Activated CD4-positive, alpha-beta T cell treated with anti-CD3 and anti-CD28 coated beads, Interleukin-2, amount 10 ng/mL, durations not matched to agents 7 days and 5 days (primary cell): ENCODE data around the gene TBC1D21. TPM values are rescaled to one million over a fixed set of nuclear protein-coding genes. Genes with fewer than 3 reads are reported as not detected.

Source experiments
- CTCF ChIA-PET: fragments of 350-600 bp; sonication (Branson Sonifier 250); formaldehyde crosslinking; loops from one replicate; lab custom pipeline; 2021; ENCODE audit warnings: antibody characterized with exemption; lab: Charles Lee
- POLR2A ChIA-PET: fragments of 350-600 bp; sonication (Branson Sonifier 250); formaldehyde crosslinking; loops from one replicate; lab custom pipeline; 2021; ENCODE audit warnings: antibody characterized with exemption; lab: Charles Lee
- DNase-seq: peaks from one replicate; pipeline ENCODE4 v3.0.0-alpha.2; 2020
- H3K27ac Mint-ChIP-seq: one replicate; pipeline ENCODE4 v1.8.0; 2021; ENCODE audit warnings: mild to moderate bottlenecking, moderate library complexity, mixed read lengths
- H3K27me3 Mint-ChIP-seq: one replicate; pipeline ENCODE4 v1.8.0; 2021; ENCODE audit warnings: mixed read lengths
- H3K36me3 Mint-ChIP-seq: one replicate; pipeline ENCODE4 v1.8.0; 2021; ENCODE audit warnings: low read depth, mixed read lengths
- H3K4me1 Mint-ChIP-seq: one replicate; pipeline ENCODE4 v1.8.0; 2021; ENCODE audit warnings: mixed read lengths
- H3K4me3 Mint-ChIP-seq: one replicate; pipeline ENCODE4 v1.8.0; 2021; ENCODE audit warnings: mild to moderate bottlenecking, moderate library complexity, mixed read lengths
- H3K9me3 Mint-ChIP-seq: one replicate; pipeline ENCODE4 v1.8.0; 2021; ENCODE audit warnings: mixed read lengths
- total RNA-seq, 2 experiments: library from RNA; stranded (reverse); gene quantifications; one replicate each; pipeline ENCODE4 v1.2.3, GENCODE V29; 2021

Gene TBC1D21
- total RNA-seq, 2 experiments from 2014 or later: not detected

- Mint-ChIP-seq H3K9me3 (no peaks in the 10 kb centered on the region), H3K4me3 (no peak overlapping the region), H3K27me3 (peaks cover 3% of the 10 kb centered on the region), H3K27ac (no peak overlapping the region), H3K4me1 (no peaks in the 10 kb centered on the region), H3K36me3 (no peaks in the 10 kb centered on the region)
- CTCF ChIA-PET: no interaction called here
- DNase-seq: no peak
- POLR2A ChIA-PET: no interaction called here
Measured at GRCh38 chr15:73845907-73846306, 27.5 kb upstream of the TBC1D21 start.

- H3K4me1 Mint-ChIP-seq: no peaks in the 10 kb centered on the region
- no peaks in the 10 kb centered on the region for H3K36me3 Mint-ChIP-seq
- POLR2A ChIA-PET: no interaction called here
- H3K27ac Mint-ChIP-seq: no peak overlapping the region
- no peak overlapping the region for H3K4me3 Mint-ChIP-seq
- CTCF ChIA-PET: no interaction called here
- no peaks in the 10 kb centered on the region for H3K9me3 Mint-ChIP-seq
- no peak for DNase-seq
- H3K27me3 Mint-ChIP-seq: no peaks in the 10 kb centered on the region
Measured at GRCh38 chr15:73849641-73850040, 23.7 kb upstream of the TBC1D21 start.

- Mint-ChIP-seq H3K4me3 (no peak overlapping the region), H3K4me1 (no peaks in the 10 kb centered on the region), H3K9me3 (no peaks in the 10 kb centered on the region), H3K27me3 (no peaks in the 10 kb centered on the region), H3K36me3 (no peaks in the 10 kb centered on the region), H3K27ac (no peak overlapping the region)
- CTCF ChIA-PET: no interaction called here
- POLR2A ChIA-PET: no interaction called here
- no peak for DNase-seq
Measured at GRCh38 chr15:73850228-73850627, 23.1 kb upstream of the TBC1D21 start.

- DNase-seq: peak; percentile 73
- no peaks in the 10 kb centered on the region for H3K36me3 Mint-ChIP-seq
- H3K4me1 Mint-ChIP-seq: no peaks in the 10 kb centered on the region
- no peaks in the 10 kb centered on the region for H3K27me3 Mint-ChIP-seq
- CTCF ChIA-PET: interaction anchor here (0.8 to 1.0 kb wide), 2 partner anchors 10 to 303 kb away, joined by 3 to 4 read pairs; no protein-coding TSS in a partner anchor
- H3K9me3 Mint-ChIP-seq: no peaks in the 10 kb centered on the region
- no peak overlapping the region for H3K4me3 Mint-ChIP-seq
- no peak overlapping the region for H3K27ac Mint-ChIP-seq
- POLR2A ChIA-PET: no interaction called here
Measured at GRCh38 chr15:73851689-73852088, 21.7 kb upstream of the TBC1D21 start.

- Mint-ChIP-seq H3K36me3 (no peaks in the 10 kb centered on the region), H3K27me3 (peaks cover 5% of the 10 kb centered on the region), H3K27ac (no peak overlapping the region), H3K4me1 (no peaks in the 10 kb centered on the region), H3K4me3 (no peak overlapping the region), H3K9me3 (no peaks in the 10 kb centered on the region)
- POLR2A ChIA-PET: no interaction called here
- CTCF ChIA-PET: interaction anchor here (0.8 kb wide), 1 partner anchor 303 kb away, joined by 3 read pairs; no protein-coding TSS in a partner anchor
- DNase-seq: no peak
Measured at GRCh38 chr15:73852507-73852906, 20.9 kb upstream of the TBC1D21 start.

GRCh38 chr15:73854265-73854664 lies 19.1 kb upstream of the TBC1D21 start:
- ChIA-PET POLR2A (no interaction called here), CTCF (no interaction called here)
- Mint-ChIP-seq H3K36me3 (no peaks in the 10 kb centered on the region), H3K27ac (no peak overlapping the region), H3K27me3 (peaks cover 12% of the 10 kb centered on the region), H3K4me1 (no peaks in the 10 kb centered on the region), H3K4me3 (no peak overlapping the region), H3K9me3 (no peaks in the 10 kb centered on the region)
- DNase-seq: no peak

- no peak overlapping the region for H3K4me3 Mint-ChIP-seq
- no peaks in the 10 kb centered on the region for H3K36me3 Mint-ChIP-seq
- H3K9me3 Mint-ChIP-seq: no peaks in the 10 kb centered on the region
- CTCF ChIA-PET: no interaction called here
- H3K27ac Mint-ChIP-seq: no peak overlapping the region
- H3K27me3 Mint-ChIP-seq: peaks cover 15% of the 10 kb centered on the region
- POLR2A ChIA-PET: no interaction called here
- DNase-seq: no peak
- H3K4me1 Mint-ChIP-seq: no peaks in the 10 kb centered on the region
Measured at GRCh38 chr15:73856458-73857192, 16.7 kb upstream of the TBC1D21 start.

GRCh38 chr15:73857193-73857920 lies 16.0 kb upstream of the TBC1D21 start:
- H3K27ac Mint-ChIP-seq: no peak overlapping the region
- H3K4me3 Mint-ChIP-seq: no peak overlapping the region
- peaks cover 22% of the 10 kb centered on the region for H3K27me3 Mint-ChIP-seq
- H3K4me1 Mint-ChIP-seq: no peaks in the 10 kb centered on the region
- DNase-seq: no peak
- POLR2A ChIA-PET: no interaction called here
- no peaks in the 10 kb centered on the region for H3K36me3 Mint-ChIP-seq
- no peaks in the 10 kb centered on the region for H3K9me3 Mint-ChIP-seq
- CTCF ChIA-PET: no interaction called here

- DNase-seq: no peak
- Mint-ChIP-seq H3K36me3 (no peaks in the 10 kb centered on the region), H3K27ac (no peak overlapping the region), H3K4me1 (no peaks in the 10 kb centered on the region), H3K27me3 (peaks cover 29% of the 10 kb centered on the region), H3K4me3 (no peak overlapping the region), H3K9me3 (no peaks in the 10 kb centered on the region)
- CTCF ChIA-PET: no interaction called here
- POLR2A ChIA-PET: no interaction called here
Measured at GRCh38 chr15:73858062-73858461, 15.3 kb upstream of the TBC1D21 start.

GRCh38 chr15:73862276-73862675 lies 11.1 kb upstream of the TBC1D21 start:
- H3K36me3 Mint-ChIP-seq: no peaks in the 10 kb centered on the region
- CTCF ChIA-PET: no interaction called here
- H3K4me1 Mint-ChIP-seq: peaks cover 4% of the 10 kb centered on the region
- H3K9me3 Mint-ChIP-seq: no peaks in the 10 kb centered on the region
- H3K4me3 Mint-ChIP-seq: no peak overlapping the region
- DNase-seq: no peak
- peaks cover 45% of the 10 kb centered on the region for H3K27me3 Mint-ChIP-seq
- H3K27ac Mint-ChIP-seq: no peak overlapping the region
- POLR2A ChIA-PET: no interaction called here

GRCh38 chr15:73865379-73865778 lies 8.0 kb upstream of the TBC1D21 start:
- DNase-seq: no peak
- no peaks in the 10 kb centered on the region for H3K36me3 Mint-ChIP-seq
- POLR2A ChIA-PET: no interaction called here
- no peak overlapping the region for H3K27ac Mint-ChIP-seq
- H3K4me1 Mint-ChIP-seq: peaks cover 4% of the 10 kb centered on the region
- CTCF ChIA-PET: interaction anchor here (0.9 kb wide), 2 partner anchors 9 to 25 kb away, joined by 3 read pairs; no protein-coding TSS in a partner anchor
- H3K4me3 Mint-ChIP-seq: no peak overlapping the region
- H3K9me3 Mint-ChIP-seq: no peaks in the 10 kb centered on the region
- peaks cover 43% of the 10 kb centered on the region for H3K27me3 Mint-ChIP-seq

- Mint-ChIP-seq H3K9me3 (no peaks in the 10 kb centered on the region), H3K4me3 (no peak overlapping the region), H3K4me1 (peaks cover 4% of the 10 kb centered on the region), H3K36me3 (no peaks in the 10 kb centered on the region), H3K27ac (no peak overlapping the region), H3K27me3 (peaks cover 44% of the 10 kb centered on the region)
- ChIA-PET CTCF (no interaction called here), POLR2A (no interaction called here)
- DNase-seq: no peak
Measured at GRCh38 chr15:73865904-73866303, 7.5 kb upstream of the TBC1D21 start.

GRCh38 chr15:73866481-73866880 lies 6.9 kb upstream of the TBC1D21 start:
- peaks cover 4% of the 10 kb centered on the region for H3K4me1 Mint-ChIP-seq
- no peaks in the 10 kb centered on the region for H3K9me3 Mint-ChIP-seq
- CTCF ChIA-PET: no interaction called here
- peaks cover 49% of the 10 kb centered on the region for H3K27me3 Mint-ChIP-seq
- no peak for DNase-seq
- no peaks in the 10 kb centered on the region for H3K36me3 Mint-ChIP-seq
- POLR2A ChIA-PET: no interaction called here
- H3K27ac Mint-ChIP-seq: no peak overlapping the region
- no peak overlapping the region for H3K4me3 Mint-ChIP-seq
